Activated CD8-positive, alpha-beta memory T cell treated with anti-CD3 and anti-CD28 coated beads for 24 hours (primary cell): ENCODE results near the gene PGM1.

Source experiments
- DNase-seq: peaks from one replicate; pipeline ENCODE4 v3.0.0-alpha.2; 2020

Gene PGM1

DNA sequence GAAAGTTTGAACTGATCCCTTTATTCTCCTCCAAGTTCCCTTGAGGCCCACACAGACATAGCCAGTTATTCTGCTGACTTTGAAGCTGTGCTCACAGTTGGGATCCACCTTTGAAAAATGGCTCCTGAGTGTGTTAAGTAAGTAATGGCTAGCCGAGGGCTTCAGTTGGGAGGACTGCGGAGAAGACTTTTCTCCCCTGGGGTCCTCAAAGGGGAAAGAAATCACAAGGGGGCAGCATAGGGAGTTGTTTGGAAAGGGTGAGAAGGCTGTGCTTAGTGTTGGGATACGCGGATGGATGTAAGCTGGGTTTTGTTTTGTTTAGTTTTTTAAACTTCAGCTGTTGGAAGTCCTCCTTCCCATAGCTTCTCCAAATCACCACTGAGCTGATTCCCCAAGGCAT, 8.3 kb downstream of the PGM1 start:
- no peak for DNase-seq

DNA sequence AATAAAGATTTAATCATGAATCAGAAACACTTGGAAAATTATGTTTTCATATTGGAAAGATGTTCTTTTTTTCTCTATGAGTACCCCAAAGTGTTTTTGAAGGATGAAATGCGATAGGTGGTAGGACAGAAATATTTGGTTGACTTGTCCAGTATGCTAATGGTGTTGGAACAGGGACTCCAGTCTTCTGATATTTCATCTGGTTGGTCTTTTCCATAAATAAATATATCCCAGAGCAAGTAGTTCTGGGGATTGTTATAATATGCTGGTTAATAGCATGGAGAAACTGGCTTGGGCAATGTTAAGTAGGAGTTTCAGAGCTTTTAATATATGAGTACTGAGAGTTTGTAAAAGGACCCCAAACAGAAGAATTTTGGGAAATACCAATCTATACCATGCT, 8.7 kb downstream of the PGM1 start:
- no peak for DNase-seq

DNA sequence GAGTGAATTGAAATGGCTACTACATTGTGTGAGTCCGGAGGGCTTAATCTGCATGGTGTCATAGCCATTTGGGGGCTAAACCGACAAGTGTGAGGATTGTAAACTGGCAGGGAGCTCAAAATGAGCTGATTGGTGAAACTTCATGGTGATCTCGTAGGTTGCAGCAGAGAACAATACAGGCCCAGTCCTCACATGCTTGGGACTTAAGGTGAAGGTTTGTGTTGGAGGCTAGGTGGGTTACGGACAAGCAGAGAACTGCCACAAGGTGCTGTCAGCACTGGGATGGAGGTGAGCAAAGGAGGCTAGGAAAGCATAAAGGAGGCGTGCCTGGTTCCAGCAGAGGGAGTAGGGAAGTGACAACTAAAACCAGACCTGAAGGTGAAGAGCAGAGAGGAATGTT, 9.4 kb downstream of the PGM1 start:
- no peak for DNase-seq

DNA sequence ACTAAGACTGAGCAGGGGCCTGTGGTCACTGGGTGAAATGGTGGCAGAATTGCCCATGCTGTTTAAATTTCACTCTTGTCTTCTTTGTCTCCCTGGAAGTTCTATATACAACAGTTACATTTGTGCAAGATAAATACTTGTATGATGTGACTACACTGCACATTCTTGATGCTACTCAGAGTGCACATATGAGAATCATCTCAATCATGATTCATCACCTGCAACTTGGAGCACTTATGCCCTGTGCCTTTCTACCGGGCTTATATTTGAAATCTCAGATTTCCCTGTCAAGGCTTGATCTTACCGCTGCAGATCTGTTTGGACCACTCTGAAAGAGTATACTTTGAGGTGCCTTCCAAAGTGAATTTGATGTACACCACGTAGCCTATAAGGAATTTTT, 10.6 kb downstream of the PGM1 start:
- no peak for DNase-seq

DNA sequence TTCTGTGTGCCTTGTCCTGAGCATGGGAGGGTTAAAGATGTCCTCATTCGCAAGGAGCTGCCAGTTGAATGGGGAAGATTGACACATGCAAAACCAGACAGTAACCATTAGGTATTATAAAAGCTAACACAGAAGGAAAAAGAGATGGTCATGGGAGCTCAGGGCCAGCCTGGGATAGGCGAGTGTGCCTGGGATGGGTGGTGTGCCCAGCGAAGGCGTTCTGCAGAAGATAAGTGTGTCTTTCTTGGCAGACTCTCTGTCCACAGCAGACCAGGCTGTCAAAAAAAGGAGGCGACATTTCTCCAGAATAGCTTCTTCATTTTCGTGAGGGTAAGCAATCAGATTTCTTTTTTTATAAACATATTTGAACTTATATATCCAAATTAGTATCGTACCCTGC, 14.1 kb downstream of the PGM1 start:
- DNase-seq = no peak

DNA sequence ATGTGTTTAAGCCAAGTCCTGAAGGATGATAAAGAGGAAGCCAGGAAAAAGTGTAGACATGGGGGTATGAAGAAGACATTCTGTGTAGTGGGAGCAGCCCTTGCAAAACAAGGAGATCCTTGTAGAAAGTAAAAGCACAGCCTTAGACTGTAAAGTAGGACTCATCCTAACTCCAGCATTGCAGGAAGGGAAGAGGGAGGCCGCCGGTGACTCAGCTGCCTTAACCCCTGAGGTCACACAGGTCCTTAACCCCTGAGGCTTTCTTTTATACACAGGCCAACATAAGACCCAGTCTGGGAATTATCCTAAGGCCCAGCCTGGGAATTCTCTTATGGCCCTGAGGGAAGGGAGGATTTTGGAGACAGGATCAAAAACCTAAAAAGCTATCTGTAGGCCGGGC, 18.0 kb downstream of the PGM1 start:
- no peak for DNase-seq

DNA sequence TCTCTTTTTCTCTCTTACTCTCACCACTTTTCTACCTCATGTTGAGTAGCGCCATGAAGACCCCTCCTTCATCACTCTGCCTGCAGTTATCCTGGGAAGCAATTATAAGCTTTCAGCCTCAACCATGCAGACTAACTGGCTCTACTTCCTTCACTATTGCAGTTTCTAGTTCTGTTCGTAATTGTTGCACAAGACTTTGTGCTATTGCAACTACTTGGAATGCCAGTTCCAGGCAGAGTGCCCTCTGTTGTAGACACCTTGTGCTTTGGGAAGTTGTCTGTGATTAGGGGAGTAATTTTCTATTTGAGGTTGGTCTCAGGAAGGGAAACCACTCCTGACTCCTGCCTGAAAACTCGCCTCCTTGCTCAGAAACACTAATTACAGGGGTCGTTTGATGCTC, 19.4 kb downstream of the PGM1 start:
- DNase-seq = no peak

DNA sequence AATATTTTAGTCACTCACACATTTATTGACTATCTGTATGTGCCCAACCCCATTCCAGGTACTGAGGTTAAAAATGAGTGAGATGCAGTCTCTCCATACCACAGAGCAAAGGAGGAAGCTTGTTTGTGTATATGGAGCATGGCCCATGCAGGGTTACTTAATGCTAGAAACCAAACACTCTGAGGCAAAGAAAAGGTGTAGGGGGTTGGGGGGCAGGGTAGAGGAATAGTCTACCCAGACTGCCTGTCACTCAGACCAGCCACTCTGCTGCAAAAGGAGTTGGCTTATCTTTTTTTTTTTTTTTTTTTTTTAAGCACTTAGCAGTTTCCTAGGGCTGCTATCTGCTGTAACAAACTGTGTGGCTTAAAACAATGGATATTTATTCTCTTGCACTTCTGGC, 19.8 kb downstream of the PGM1 start:
- DNase-seq = no peak

DNA sequence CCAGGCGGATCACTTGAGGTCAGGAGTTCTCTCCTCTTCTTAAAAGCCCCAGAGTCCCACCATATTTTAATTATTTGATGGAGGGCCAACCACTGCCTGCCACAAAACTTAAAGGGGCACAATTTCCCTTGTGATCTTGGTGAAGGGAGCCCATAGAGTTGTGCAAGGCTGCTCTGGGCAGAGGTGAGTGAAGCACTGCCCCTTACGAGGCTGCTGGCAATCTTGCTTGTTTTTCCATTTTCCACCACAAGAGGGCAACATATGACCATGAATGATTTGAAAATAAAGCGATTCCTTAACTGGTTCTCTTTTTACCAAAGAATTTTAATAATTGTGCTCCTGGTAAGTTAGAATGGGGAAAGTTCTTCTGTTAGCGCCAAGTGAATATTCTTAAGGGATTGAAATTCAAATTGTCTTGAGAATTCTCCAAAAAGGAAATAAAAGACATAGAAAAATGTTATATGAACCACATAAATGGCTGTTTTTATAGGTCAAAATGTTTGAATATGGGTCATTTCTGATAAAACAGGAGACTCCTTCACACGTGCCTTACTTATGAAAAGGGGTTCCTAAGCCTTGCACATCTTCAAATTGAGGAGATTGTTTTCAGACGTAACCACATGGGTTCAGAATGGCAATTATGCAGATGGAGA, 22.7 kb downstream of the PGM1 start:
- DNase-seq = peak; percentile 73

DNA sequence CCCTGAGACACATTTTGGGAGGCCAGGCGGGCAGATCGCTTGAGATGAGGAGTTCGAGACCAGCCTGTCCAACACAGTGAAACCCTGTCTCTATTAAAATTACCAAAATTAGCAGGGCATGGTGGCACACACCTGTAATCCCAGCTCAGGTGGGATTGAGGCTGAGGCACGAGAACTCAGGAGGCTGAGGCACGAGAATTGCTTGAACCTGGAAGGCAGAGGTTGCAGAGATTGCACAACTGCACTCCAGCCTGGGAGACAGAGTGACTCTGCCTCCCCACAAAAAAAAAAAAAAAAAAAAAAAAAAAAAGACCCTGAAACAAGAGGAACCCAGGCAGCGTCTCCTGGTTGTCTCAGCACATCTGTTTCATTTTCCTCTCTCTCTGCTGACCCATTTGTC, 24.2 kb downstream of the PGM1 start:
- DNase-seq = no peak

DNA sequence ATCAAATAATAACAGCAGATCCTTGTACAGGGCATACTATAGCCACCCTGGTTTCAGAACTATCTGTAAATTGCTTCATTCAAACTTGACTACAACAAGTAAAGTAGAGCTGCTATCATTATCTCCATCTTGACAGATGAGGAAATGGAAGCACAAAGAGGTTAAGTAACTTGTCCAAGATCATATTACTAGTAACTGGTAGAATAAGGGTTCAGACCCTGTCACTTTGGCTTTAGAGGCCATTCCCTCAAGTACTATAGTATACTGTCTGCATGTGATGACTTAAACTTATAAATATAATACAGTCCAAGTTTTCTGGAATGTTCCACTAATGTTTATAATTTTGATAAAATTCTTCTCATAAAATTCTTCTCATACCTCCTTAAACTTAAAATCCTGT, 24.8 kb downstream of the PGM1 start:
- no peak for DNase-seq

DNA sequence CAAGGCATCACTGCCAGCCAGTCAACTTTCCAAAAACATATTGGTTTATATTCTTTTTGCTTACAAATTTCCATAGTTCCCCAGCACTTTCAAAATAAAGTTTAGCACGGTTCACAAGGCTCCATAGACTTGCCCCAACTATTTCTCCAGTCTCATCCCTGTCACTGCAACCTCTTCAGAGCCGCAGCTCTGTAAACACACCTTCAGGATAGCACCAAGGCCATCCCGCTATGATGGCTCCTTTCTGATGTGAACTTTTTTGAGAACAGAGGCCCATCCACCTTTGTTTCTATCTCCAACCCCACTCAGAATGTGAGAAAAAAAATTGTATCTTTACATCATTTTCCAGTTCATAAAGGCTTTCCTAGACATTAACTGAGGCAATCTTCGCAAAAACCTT, 26.3 kb downstream of the PGM1 start:
- no peak for DNase-seq

DNA sequence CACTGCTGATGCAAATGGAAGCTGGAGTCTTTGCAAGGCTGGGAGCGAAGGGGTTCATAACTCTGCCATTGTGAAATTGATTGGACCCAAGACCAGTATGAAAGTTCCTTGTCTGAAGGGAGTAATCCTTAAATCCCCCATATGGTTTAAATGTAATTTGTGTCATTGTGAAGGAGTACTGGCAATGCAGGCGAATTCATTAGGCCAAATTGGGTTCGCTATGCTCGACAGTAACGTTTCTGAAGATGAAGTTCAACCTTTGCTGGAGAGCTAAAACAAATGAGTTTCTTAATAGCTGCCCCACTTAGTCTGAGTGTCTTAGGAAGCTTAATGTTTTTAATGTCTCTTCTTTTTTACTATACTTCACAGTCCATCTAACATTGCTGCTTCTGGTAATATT, 27.5 kb downstream of the PGM1 start:
- no peak for DNase-seq

DNA sequence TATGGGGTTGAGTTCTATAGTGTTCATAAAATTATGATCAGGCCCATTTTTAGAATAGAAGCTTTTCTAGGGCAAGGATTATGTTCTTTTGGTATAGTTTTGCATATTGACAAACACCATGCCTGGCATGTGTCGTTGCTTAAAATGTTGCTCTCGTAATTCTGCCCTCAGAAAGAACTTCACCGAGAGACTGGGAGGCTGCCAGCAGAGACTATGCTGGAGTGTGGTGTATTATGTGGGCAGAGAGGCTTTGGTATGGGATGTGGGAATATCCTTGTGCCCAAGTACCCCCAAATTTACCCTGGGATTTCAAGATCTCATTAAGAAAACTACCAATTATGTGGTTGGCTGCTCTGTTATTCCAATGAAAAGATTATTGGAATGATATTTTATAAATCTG, 27.9 kb downstream of the PGM1 start:
- no peak for DNase-seq

DNA sequence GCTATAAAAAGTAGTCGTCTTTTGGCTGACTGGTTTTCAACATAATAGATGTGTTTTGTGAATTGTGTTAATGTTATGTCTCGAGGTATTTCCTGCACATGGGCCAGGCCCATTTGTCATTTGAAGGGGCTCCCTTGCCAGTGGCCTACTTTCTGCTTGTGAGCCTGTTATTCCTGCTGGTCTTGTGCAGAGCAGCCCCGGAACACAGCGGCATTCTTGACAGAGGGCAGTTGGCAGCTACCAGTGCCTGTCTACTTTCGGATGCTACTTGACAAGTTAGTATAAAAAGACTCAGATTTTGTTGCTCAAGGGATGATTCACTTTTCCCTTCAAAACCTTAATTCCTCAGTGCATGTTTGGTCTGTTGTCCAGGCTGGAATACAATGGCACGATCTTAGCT, 28.5 kb downstream of the PGM1 start:
- DNase-seq = no peak

DNA sequence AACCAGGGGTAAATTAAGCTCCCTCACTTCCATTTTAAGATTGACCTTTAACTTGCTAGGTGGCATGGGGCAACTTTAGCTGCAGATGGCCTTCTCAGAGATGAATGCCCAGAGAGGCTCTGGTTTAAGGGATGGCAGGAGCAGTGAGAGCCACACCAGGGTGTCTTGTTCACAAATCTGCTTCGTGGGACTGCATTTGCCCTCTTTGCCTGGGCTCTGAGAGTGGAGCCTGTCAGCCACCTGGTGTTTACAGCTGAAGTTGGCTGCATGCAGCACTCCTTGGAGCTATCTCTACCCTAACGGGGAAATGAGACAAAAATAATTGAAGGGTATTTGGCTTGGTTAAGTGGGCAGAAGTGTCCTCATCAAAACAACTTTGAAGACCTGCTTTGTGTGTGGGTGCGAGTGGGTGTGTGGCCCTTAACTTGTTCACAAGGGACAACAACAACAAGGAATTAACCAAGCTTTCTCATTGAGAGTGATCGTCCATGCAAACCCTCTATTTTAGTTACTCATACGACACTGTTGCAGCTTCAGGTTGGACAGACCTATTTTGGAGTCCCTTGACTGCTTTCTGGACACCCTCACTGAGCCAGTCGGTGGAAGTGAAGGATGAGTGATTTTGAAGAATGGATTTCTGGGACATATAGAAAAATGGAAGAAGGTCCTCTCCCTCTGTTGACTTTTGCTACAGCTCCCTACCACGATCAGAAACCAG, 29.8 kb downstream of the PGM1 start:
- no peak for DNase-seq

DNA sequence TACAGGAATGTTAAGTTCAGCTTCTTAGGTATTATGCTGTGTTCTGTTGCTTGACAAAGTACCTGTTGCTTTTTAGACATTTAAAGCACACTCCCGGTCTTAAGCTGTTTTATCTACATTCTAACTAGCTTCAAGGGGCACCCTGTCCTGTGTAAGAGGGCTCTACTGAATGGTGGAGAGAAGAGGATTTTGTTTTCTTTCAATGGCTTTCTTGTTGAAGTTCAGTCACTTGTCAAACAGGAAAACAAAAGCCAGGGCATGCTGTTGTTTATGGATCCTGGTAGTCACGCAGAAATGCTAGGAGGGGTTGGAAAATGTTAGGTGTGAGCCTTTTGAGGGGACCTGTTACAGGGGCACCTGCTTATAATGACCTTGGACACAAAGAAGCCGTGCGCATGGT, 30.7 kb downstream of the PGM1 start:
- DNase-seq = no peak

DNA sequence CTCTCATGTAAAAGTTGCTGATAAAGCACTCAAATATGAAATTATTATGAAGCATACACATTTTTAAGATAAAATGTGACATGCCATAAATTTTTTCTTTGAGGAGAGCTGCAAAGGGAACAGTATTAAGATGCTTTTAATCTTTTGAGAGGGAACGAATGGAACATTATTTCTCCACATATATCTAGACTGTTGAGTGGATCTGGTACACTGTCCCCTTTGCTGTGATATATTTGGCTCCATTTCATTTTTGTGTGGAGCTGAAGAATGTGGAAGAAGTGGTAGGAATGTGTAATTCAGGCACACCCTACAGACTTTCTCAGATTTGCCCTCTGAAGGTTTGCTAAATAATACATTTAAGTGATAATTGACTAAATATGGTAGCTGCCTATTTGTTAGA, 31.7 kb downstream of the PGM1 start:
- DNase-seq = no peak

DNA sequence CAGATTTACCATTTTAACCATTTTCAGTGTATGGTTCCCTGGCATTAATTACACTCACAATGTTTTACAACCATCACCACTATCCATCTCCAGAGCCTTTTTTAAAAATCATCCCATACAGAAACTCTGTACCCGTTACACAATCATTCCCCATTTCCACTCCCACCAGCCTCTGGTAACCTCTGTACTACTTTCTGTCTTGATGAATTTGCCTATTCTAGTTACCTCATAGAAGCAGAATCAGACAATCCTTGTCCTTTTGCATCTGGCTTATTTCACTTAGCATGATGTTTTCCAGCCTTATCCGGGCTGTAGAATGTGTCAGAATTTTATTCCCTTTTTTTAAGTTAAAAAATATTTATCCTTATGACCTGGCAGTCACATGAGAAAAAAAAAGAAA, 33.0 kb downstream of the PGM1 start:
- DNase-seq = no peak

DNA sequence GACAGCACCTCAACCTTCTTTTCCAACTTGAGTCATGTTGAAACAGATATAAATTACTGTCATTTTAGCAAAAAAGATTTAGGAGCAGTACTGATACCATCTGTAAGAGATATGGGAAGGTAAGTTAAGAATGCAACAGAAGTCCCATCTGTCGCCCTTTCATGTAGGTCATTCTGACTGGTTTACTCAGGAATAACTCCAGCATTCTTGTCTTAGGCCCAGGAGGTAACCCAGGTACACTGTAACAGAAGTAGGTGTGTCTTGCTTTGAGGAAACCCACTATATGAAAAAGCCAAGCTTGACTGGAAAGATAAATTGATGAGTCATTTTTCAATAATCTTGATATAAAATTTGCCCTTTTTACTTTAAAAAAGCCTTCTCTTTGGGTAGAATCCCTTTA, 35.4 kb downstream of the PGM1 start:
- no peak for DNase-seq

DNA sequence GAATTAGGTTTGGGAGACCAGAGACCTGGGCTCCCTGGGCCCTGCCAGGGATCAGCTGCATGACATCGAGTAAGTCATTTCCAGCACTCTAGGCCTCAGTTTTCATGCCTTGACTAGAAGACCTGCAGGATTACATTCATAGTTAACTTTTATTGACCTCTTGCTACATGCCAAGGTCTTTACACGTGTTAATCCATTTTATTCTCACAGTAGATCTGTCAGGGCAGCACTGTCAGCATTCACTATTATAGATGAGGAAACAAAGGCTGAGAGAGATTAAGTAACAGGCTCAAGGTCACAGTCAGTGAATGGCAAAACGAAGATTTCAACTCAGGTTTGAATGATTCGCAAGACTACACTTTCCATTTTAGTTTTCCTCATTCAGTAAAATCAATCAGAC, 37.0 kb downstream of the PGM1 start:
- DNase-seq = no peak

DNA sequence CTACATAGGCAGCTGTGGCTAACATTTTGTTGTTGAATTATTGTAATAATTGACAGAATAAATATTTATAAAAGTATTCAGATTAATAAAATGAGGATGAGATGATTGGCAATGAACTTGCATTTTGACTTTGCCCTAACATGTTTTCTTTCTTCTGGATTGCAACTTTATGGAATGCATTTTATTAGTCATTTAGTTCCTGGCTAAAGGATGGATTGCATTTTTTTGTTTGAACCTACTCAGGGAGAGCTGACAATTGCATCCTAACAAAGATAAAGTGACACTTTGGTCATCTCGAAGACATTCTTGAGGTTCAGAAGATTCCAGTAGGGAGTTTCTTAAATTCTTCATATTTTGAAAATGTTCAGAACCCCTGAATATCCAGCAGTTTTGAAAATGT, 37.5 kb downstream of the PGM1 start:
- DNase-seq = no peak

DNA sequence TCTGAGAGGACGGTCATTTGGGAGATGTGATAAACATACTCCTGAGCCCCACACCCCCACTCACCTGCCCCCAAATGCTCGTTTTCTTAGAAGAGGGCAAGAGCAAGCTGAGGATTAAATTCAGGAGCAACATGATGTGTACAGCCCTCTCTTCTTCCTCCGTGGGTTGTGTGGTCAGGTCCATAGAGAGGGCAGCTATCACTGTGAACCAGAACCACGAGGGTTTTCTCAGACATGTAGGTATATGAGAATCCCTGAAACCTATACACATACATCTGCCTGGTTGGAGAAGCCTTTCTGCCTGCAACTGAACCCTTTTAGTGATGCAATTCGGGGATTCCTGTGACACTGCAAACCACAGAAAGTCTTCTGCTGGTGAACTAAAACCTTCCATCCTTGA, 38.9 kb downstream of the PGM1 start:
- no peak for DNase-seq

DNA sequence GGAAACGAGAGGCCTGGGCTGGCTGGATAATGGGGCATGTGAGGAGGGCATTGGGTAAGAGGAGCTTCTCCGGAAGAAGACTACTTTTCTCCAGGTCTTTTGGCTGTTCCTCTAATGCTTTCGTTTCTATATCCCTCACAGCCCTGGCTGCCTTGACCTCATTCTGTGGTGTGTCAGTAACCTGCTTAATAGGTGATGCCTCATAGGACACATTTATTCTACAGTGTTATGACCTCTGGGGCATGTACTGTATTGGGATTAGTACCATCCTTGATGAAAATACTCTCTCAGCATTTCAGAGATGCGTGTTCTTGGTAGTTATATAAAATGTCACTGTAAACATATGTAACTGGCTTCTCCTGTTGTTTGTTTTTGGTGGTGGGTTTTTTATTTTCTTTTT, 40.1 kb downstream of the PGM1 start:
- no peak for DNase-seq

DNA sequence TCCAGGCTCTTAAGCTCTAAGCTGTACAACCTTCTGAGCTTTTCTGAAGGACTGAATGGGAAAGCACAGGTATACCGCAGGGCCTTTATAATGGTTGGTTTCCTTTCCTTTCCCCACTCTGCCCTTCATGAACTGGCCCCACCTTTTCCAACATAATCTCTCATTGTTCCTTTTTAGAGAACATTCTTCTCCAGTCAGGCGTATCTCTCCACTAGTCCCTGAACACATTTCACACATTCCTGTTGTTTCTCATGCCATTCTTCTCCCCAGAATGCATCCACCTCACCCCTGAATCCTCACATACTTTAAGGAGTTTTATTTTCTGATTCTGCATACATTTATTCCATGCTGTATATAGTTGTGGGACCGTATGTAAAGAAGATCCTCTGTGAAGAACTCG, 41.3 kb downstream of the PGM1 start:
- DNase-seq = no peak
